Measurements from ENCODE around the gene CHURC1. TPM values are rescaled to one million over a fixed set of nuclear protein-coding genes. Genes with fewer than 3 reads are reported as not detected.

Gene CHURC1
- total RNA-seq, 1 experiment from 2014 or later = 52.4 TPM

DNA sequence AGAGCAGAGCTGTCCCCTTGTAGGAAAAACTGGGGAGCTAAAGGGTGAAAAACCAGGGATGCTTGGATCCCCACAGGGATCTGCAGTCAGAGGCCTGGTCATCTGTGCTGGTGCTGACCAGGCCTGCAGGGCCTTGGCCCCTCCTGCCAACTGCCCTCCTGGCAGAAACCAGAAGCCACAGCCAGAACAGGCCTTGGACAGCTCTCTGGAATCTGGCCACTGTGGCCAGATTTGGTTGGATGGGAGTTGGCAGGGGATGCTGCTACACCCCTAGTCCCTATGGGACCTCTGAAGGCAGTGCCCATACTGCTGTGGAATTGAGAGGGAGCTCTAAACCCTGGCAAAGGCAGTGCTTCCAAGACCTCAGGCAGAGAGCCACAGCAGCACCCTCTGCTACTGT, 37.5 kb downstream of the CHURC1 start:
- ChIA-PET POLR2A (no interaction called here), CTCF (no interaction called here)
- H3K4me1 Mint-ChIP-seq = peaks cover 27% of the 10 kb centered on the region
- H3K4me3 Mint-ChIP-seq = no peak overlapping the region
- no peak overlapping the region for H3K27ac Mint-ChIP-seq
- no peaks in the 10 kb centered on the region for H3K9me3 Mint-ChIP-seq
- H3K36me3 Mint-ChIP-seq = peaks cover 23% of the 10 kb centered on the region
- no peak for TF ChIP-seq NFE2L1 (CRISPR knock-in tag; IDR thresholded peaks at IDR 0.05)
- no peak for TF ChIP-seq FOXJ3 (CRISPR knock-in tag; IDR thresholded peaks at IDR 0.05; ENCODE audit: borderline replicate concordance)
- TF ChIP-seq JUN (CRISPR knock-in tag; IDR thresholded peaks at IDR 0.05) = no peak
- TF ChIP-seq JAZF1 (CRISPR knock-in tag; IDR thresholded peaks at IDR 0.05) = no peak
- TF ChIP-seq ETV6 (CRISPR knock-in tag; IDR thresholded peaks at IDR 0.05) = no peak
- no peak for TF ChIP-seq NR1H2 (CRISPR knock-in tag; IDR thresholded peaks at IDR 0.05)
- TF ChIP-seq, protein P1, sequence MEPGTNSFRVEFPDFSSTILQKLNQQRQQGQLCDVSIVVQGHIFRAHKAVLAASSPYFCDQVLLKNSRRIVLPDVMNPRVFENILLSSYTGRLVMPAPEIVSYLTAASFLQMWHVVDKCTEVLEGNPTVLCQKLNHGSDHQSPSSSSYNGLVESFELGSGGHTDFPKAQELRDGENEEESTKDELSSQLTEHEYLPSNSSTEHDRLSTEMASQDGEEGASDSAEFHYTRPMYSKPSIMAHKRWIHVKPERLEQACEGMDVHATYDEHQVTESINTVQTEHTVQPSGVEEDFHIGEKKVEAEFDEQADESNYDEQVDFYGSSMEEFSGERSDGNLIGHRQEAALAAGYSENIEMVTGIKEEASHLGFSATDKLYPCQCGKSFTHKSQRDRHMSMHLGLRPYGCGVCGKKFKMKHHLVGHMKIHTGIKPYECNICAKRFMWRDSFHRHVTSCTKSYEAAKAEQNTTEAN (CRISPR knock-in tag; IDR thresholded peaks at IDR 0.05) = no peak
- TF ChIP-seq MAX (CRISPR knock-in tag; IDR thresholded peaks at IDR 0.05) = no peak
- TF ChIP-seq RORB (CRISPR knock-in tag; IDR thresholded peaks at IDR 0.05) = no peak
- no peak for TF ChIP-seq ELF4 (CRISPR knock-in tag; IDR thresholded peaks at IDR 0.05; ENCODE audit: low read depth)
- TF ChIP-seq, protein P2, sequence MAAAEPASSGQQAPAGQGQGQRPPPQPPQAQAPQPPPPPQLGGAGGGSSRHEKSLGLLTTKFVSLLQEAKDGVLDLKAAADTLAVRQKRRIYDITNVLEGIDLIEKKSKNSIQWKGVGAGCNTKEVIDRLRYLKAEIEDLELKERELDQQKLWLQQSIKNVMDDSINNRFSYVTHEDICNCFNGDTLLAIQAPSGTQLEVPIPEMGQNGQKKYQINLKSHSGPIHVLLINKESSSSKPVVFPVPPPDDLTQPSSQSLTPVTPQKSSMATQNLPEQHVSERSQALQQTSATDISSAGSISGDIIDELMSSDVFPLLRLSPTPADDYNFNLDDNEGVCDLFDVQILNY (CRISPR knock-in tag; IDR thresholded peaks at IDR 0.05) = no peak
- TF ChIP-seq CREM (CRISPR knock-in tag; IDR thresholded peaks at IDR 0.05) = no peak
- TF ChIP-seq, protein P3, sequence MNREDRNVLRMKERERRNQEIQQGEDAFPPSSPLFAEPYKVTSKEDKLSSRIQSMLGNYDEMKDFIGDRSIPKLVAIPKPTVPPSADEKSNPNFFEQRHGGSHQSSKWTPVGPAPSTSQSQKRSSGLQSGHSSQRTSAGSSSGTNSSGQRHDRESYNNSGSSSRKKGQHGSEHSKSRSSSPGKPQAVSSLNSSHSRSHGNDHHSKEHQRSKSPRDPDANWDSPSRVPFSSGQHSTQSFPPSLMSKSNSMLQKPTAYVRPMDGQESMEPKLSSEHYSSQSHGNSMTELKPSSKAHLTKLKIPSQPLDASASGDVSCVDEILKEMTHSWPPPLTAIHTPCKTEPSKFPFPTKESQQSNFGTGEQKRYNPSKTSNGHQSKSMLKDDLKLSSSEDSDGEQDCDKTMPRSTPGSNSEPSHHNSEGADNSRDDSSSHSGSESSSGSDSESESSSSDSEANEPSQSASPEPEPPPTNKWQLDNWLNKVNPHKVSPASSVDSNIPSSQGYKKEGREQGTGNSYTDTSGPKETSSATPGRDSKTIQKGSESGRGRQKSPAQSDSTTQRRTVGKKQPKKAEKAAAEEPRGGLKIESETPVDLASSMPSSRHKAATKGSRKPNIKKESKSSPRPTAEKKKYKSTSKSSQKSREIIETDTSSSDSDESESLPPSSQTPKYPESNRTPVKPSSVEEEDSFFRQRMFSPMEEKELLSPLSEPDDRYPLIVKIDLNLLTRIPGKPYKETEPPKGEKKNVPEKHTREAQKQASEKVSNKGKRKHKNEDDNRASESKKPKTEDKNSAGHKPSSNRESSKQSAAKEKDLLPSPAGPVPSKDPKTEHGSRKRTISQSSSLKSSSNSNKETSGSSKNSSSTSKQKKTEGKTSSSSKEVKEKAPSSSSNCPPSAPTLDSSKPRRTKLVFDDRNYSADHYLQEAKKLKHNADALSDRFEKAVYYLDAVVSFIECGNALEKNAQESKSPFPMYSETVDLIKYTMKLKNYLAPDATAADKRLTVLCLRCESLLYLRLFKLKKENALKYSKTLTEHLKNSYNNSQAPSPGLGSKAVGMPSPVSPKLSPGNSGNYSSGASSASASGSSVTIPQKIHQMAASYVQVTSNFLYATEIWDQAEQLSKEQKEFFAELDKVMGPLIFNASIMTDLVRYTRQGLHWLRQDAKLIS (CRISPR knock-in tag; IDR thresholded peaks at IDR 0.05; ENCODE audit: borderline replicate concordance) = no peak
- TF ChIP-seq SOX15 (CRISPR knock-in tag; IDR thresholded peaks at IDR 0.05) = no peak
- TF ChIP-seq ZBTB21 (CRISPR knock-in tag; IDR thresholded peaks at IDR 0.05; ENCODE audit: borderline replicate concordance) = no peak
- TF ChIP-seq ZNF263 (CRISPR knock-in tag; IDR thresholded peaks at IDR 0.05; ENCODE audit: low read depth) = no peak
- no peak for TF ChIP-seq FOXK1 (CRISPR knock-in tag; IDR thresholded peaks at IDR 0.05)
- no peak for TF ChIP-seq STAT6 (CRISPR knock-in tag; conservative IDR thresholded peaks at IDR 0.05; ENCODE audit: low read depth)
- ATAC-seq = no peak
- H3K27me3 Mint-ChIP-seq (ENCODE audit: low read depth) = no peaks in the 10 kb centered on the region
- DNase-seq (ENCODE audit: low spot score) = no peak
